Fibroblast of lung (primary cell): ENCODE data around the gene PPP1R2C. TPM values are rescaled to one million over a fixed set of nuclear protein-coding genes. Genes with fewer than 3 reads are reported as not detected.

Experiments
- DNase-seq, 2 donors: peaks; one replicate each; pipeline versions ENCODE4 v3.0.0 to v3.0.0-alpha.2; 2010; ENCODE audit warnings: low read depth in 2 of 2
- H2AFZ ChIP-seq: 2 replicates; pipeline ENCODE4 v1.5.1; 2012; ENCODE audit warnings: low read length, control low read depth, inconsistent platforms
- H3K27ac ChIP-seq: 2 replicates; pipeline ENCODE4 v1.5.1; 2011; ENCODE audit warnings: low read length, control low read depth; ENCODE audit not compliant: insufficient read depth
- H3K27me3 ChIP-seq: 2 replicates; pipeline ENCODE4 v1.5.1; 2011; ENCODE audit warnings: mild to moderate bottlenecking, low read length; ENCODE audit not compliant: control insufficient read depth, insufficient read depth
- H3K36me3 ChIP-seq: 2 replicates; pipeline ENCODE4 v1.5.1; 2011; ENCODE audit warnings: low read length; ENCODE audit not compliant: control insufficient read depth, insufficient read depth
- H3K4me1 ChIP-seq: 2 replicates; pipeline ENCODE4 v1.5.1; 2011; ENCODE audit warnings: low read length; ENCODE audit not compliant: control insufficient read depth, insufficient read depth; ENCODE audit errors: extremely low read depth
- H3K4me2 ChIP-seq: 2 replicates; pipeline ENCODE4 v1.5.1; 2011; ENCODE audit warnings: low read length, control low read depth; ENCODE audit not compliant: insufficient read depth; ENCODE audit errors: extremely low read depth
- H3K4me3 ChIP-seq, 4 experiments: fragments of 200-600 bp in 1 of 4; sonication (generic) in 1 of 4; replicated peaks in 1 of 4; 2 replicates each; pipeline ENCODE4 v1.5.1; 2011 to 2016; ENCODE audit warnings: low read length in 4 of 4, low read depth in 3 of 4, mild to moderate bottlenecking in 3 of 4, control low read depth in 2 of 4, inconsistent platforms in 1 of 4, mixed read lengths in 1 of 4; ENCODE audit not compliant: insufficient read depth in 1 of 4; ENCODE audit errors: control extremely low read depth in 1 of 4
- H3K79me2 ChIP-seq: 2 replicates; pipeline ENCODE4 v1.5.1; 2012; ENCODE audit warnings: mild to moderate bottlenecking, low read length, inconsistent platforms; ENCODE audit not compliant: control insufficient read depth, insufficient read depth
- H3K9ac ChIP-seq: 2 replicates; pipeline ENCODE4 v1.5.1; 2011; ENCODE audit warnings: mild to moderate bottlenecking, low read length, control low read depth; ENCODE audit not compliant: insufficient read depth
- H3K9me3 ChIP-seq: 2 replicates; pipeline ENCODE4 v1.5.1; 2012; ENCODE audit warnings: low read depth, low read length; ENCODE audit not compliant: control insufficient read depth, insufficient read depth
- H4K20me1 ChIP-seq: 2 replicates; pipeline ENCODE4 v1.5.1; 2011; ENCODE audit warnings: low read length; ENCODE audit not compliant: control insufficient read depth, insufficient read depth; ENCODE audit errors: extremely low read depth
- EZH2 ChIP-seq: IDR thresholded peaks from 2 replicates; pipeline ENCODE4 v1.5.1; 2012; ENCODE audit warnings: low read length, control low read depth, mild to moderate bottlenecking; ENCODE audit errors: missing control alignments
- polyA plus RNA-seq, 2 donors: library from polyadenylated mRNA; depleted of rRNA in 1 of 2; stranded (reverse) in 1 of 2; unstranded in 1 of 2; fragments of >200 nt; gene quantifications; 2 replicates each; pipeline ENCODE4 v1.2.1, GENCODE V29; 2011 to 2012; ENCODE audit warnings: missing spikeins in 1 of 2
- total RNA-seq: library from RNA; depleted of rRNA; stranded (reverse); fragments of >200 nt; gene quantifications from 2 replicates; pipeline ENCODE4 v1.2.1, GENCODE V29; 2014
- TF ChIP-seq, protein P1 (sequence below), 2 donors: IDR thresholded peaks in 1 of 2; conservative IDR thresholded peaks in 1 of 2; 1 replicate in 1 of 2; 2 replicates in 1 of 2; pipeline ENCODE4 v1.5.1; 2011 to 2012; ENCODE audit warnings: low read length in 2 of 2, control low read depth in 1 of 2, inconsistent platforms in 1 of 2, low read depth in 1 of 2, mild to moderate bottlenecking in 1 of 2

PPP1R2C gene
- total and polyA plus RNA-seq, 2 donors (not counting 1 experiment from before 2014, with no cell fraction given), result not detected

DNA sequence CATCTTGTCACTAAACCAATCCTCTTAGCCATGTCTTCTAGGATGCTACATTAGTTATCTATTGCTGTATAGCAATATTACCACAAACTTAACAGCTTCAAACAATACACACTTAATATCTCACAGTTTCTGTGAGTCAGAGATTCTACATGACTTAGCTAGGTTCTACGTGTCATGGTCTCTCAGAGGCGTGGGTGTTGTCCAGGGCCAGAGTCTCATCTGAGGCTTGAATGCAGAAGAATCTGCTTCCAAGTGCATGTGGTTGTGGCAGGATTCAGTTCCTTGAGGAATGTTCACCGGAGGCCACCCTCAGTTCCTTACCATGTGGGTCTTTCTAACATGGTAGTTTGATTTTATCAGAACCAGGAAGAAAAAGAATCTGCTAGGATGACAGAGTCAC is 26.4 kb downstream of the PPP1R2C start:
- peaks cover 2% of the 10 kb centered on the region for H3K4me1 ChIP-seq
- no peaks in the 10 kb centered on the region for H4K20me1 ChIP-seq
- no peak overlapping the region for H2AFZ ChIP-seq
- H3K9me3 ChIP-seq, result no peaks in the 10 kb centered on the region
- TF ChIP-seq, protein P1, sequence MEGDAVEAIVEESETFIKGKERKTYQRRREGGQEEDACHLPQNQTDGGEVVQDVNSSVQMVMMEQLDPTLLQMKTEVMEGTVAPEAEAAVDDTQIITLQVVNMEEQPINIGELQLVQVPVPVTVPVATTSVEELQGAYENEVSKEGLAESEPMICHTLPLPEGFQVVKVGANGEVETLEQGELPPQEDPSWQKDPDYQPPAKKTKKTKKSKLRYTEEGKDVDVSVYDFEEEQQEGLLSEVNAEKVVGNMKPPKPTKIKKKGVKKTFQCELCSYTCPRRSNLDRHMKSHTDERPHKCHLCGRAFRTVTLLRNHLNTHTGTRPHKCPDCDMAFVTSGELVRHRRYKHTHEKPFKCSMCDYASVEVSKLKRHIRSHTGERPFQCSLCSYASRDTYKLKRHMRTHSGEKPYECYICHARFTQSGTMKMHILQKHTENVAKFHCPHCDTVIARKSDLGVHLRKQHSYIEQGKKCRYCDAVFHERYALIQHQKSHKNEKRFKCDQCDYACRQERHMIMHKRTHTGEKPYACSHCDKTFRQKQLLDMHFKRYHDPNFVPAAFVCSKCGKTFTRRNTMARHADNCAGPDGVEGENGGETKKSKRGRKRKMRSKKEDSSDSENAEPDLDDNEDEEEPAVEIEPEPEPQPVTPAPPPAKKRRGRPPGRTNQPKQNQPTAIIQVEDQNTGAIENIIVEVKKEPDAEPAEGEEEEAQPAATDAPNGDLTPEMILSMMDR (conservative IDR thresholded peaks at IDR 0.05 in 1 of 2, IDR thresholded peaks at IDR 0.05 in 1 of 2; ENCODE audit: low read depth in 1 of 2, low read length in 2 of 2), result no peak
- no peak for TF ChIP-seq EZH2
- no peak overlapping the region for H3K4me2 ChIP-seq
- peak in 1 of 2 donors; percentile 80 for DNase-seq
- H3K79me2 ChIP-seq, result no peaks in the 10 kb centered on the region
- H3K27ac ChIP-seq, result no peak overlapping the region
- H3K36me3 ChIP-seq, result no peaks in the 10 kb centered on the region
- no peaks in the 10 kb centered on the region for H3K27me3 ChIP-seq
- no peak overlapping the region for H3K4me3 ChIP-seq
- H3K9ac ChIP-seq, result no peak overlapping the region

DNA sequence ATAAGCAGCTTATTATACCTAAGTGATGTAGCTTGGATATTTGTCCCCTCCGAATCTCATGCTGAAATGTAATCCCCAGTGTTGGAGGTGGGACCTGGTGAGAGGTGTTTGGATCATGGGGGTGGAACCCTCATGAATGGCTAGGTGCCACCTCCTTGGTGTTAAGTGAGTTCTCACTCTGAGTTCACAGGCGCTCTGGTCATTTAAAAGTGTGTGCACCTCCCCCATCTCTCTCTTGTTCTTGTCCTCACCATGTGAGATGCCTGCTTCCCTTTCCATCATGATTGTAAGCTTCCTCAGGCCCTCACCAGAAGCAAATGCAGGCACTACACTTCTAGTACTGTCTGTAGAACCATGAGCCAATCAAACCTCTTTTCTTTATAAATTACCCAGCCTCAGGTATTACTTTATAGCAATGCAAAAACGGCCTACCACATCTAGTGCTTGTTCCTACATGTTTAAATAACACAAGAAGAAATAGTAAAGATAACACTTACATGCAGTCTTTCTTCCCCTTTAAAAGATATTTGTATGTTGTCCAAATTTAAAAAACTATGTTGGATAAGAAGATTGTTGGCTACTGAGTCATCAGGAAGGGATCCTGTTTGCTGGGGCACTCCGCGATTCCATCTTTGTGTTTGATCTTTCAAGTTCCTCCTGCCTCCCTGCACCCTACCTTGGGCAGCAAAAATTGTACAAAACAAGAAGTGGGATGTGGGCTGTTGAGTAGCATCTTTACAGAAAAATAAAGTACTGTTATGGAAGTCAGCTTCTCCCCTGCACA is 29.7 kb downstream of the PPP1R2C start:
- H3K36me3 ChIP-seq, result no peaks in the 10 kb centered on the region
- H4K20me1 ChIP-seq, result no peaks in the 10 kb centered on the region
- no peaks in the 10 kb centered on the region for H3K27me3 ChIP-seq
- TF ChIP-seq, protein P1 (conservative IDR thresholded peaks at IDR 0.05 in 1 of 2, IDR thresholded peaks at IDR 0.05 in 1 of 2; ENCODE audit: low read depth in 1 of 2, low read length in 2 of 2), result no peak
- TF ChIP-seq EZH2, result no peak
- peak; percentile 36 to 76 for DNase-seq
- peak overlapping the region; percentile 55 for H2AFZ ChIP-seq
- no peak overlapping the region for H3K9ac ChIP-seq
- no peak overlapping the region for H3K27ac ChIP-seq
- H3K9me3 ChIP-seq, result no peaks in the 10 kb centered on the region
- H3K4me2 ChIP-seq, result peak overlapping the region; percentile 13
- peaks cover 2% of the 10 kb centered on the region for H3K4me1 ChIP-seq
- H3K79me2 ChIP-seq, result no peaks in the 10 kb centered on the region
- no peak overlapping the region for H3K4me3 ChIP-seq

DNA sequence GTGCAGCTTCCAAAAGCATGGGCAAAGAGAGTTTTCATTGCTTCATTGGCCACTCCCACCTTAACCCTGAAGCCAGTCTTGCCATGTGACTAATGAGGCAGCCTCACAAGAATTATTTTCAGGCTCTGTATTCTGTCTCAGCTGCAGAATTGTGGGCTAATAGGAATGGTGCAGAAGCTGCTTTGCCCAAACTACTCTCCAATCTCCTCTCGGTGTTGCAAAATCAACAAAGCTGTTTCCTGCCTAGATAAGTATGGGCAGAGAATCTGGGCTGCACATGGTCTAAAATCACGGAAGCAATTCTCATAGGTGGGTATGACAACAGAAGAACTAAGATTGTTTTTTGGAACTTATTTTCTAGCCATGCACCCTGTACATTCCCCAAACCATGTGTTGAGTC is 31.4 kb downstream of the PPP1R2C start:
- no peak overlapping the region for H3K9ac ChIP-seq
- no peaks in the 10 kb centered on the region for H3K9me3 ChIP-seq
- peak; percentile 65 to 89 for DNase-seq
- H3K36me3 ChIP-seq, result no peaks in the 10 kb centered on the region
- H3K27ac ChIP-seq, result no peak overlapping the region
- peaks cover 2% of the 10 kb centered on the region for H3K4me1 ChIP-seq
- no peak overlapping the region for H3K4me3 ChIP-seq
- H2AFZ ChIP-seq, result no peak overlapping the region
- peak overlapping the region; percentile 25 for H3K4me2 ChIP-seq
- H3K79me2 ChIP-seq, result no peaks in the 10 kb centered on the region
- H4K20me1 ChIP-seq, result no peaks in the 10 kb centered on the region
- TF ChIP-seq EZH2, result no peak
- TF ChIP-seq, protein P1 (conservative IDR thresholded peaks at IDR 0.05 in 1 of 2, IDR thresholded peaks at IDR 0.05 in 1 of 2; ENCODE audit: low read depth in 1 of 2, low read length in 2 of 2), result no peak
- no peaks in the 10 kb centered on the region for H3K27me3 ChIP-seq
